ENCODE results near the gene TESK1.
A peak's percentile ranks its signal among the peaks of the same experiment; 100 is the strongest.
"Not testable (repeated sequence)": the region's sequence is repeated elsewhere in the genome, so short reads cannot be mapped to it uniquely, and the experiment has no call there.

The TESK1 gene

GRCh38 chr9:35583521-35583920 lies 21.5 kb upstream of the TESK1 start:
- DNase-seq, result not testable (repeated sequence)

- not testable (repeated sequence) for DNase-seq
Measured at GRCh38 chr9:35584681-35585080, 20.4 kb upstream of the TESK1 start.

GRCh38 chr9:35588506-35588905 lies 16.6 kb upstream of the TESK1 start:
- not testable (repeated sequence) for DNase-seq

GRCh38 chr9:35593581-35593980 lies 11.5 kb upstream of the TESK1 start:
- no peak for DNase-seq

- no peak for DNase-seq
Measured at GRCh38 chr9:35594471-35594870, 10.6 kb upstream of the TESK1 start.

- DNase-seq, result not testable (repeated sequence)
Measured at GRCh38 chr9:35596907-35597306, 8.2 kb upstream of the TESK1 start.

- DNase-seq, result no peak
Measured at GRCh38 chr9:35598866-35599590, 6.0 kb upstream of the TESK1 start.

GRCh38 chr9:35599763-35600604 lies 5.1 kb upstream of the TESK1 start:
- DNase-seq, result no peak

- no peak for DNase-seq
Measured at GRCh38 chr9:35603506-35603985, 1.5 kb upstream of the TESK1 start.

GRCh38 chr9:35603986-35604577 lies 980 bp upstream of the TESK1 start:
- DNase-seq, result peak; percentile 99

GRCh38 chr9:35605351-35606137 lies 482 bp downstream of the TESK1 start:
- DNase-seq, result peak; percentile 9

- no peak for DNase-seq
Measured at GRCh38 chr9:35606138-35606504, 1.1 kb downstream of the TESK1 start.

GRCh38 chr9:35606726-35607125 lies 1.7 kb downstream of the TESK1 start:
- DNase-seq, result no peak

- DNase-seq, result no peak
Measured at GRCh38 chr9:35608221-35608620, 3.2 kb downstream of the TESK1 start.

GRCh38 chr9:35609001-35609819 lies 4.1 kb downstream of the TESK1 start:
- no peak for DNase-seq

GRCh38 chr9:35609820-35610163 lies 4.7 kb downstream of the TESK1 start:
- DNase-seq, result no peak

GRCh38 chr9:35611230-35611797 lies 6.3 kb downstream of the TESK1 start:
- peak; percentile 11 for DNase-seq

GRCh38 chr9:35612066-35612465 lies 7.0 kb downstream of the TESK1 start:
- not testable (repeated sequence) for DNase-seq

GRCh38 chr9:35612843-35613242 lies 7.8 kb downstream of the TESK1 start:
- DNase-seq, result no peak

GRCh38 chr9:35615981-35616680 lies 11.1 kb downstream of the TESK1 start:
- DNase-seq, result no peak
